Measurements from ENCODE around the gene MYO1F. TPM values are rescaled to one million over a fixed set of nuclear protein-coding genes. Genes with fewer than 3 reads are reported as not detected.

The MYO1F gene
- total and polyA plus RNA-seq, 10 of the 15 experiments (the other 5 are each of a cell fraction or from before 2014, with no cell fraction given): 3.5 to 49.4 (median 31.3) TPM

GRCh38 chr19:8608941-8609278 is 31.7 kb upstream of the MYO1F start:
- Histone ChIP-seq H3K27ac (ENCODE audit: control insufficient read depth, insufficient read depth) (no peak overlapping the region), H2AFZ (ENCODE audit: control insufficient read depth, low read depth, low read length) (no peak overlapping the region), H3K9me3 (replicated peaks; ENCODE audit: control insufficient read depth, insufficient read depth, low read length) (no peaks in the 10 kb centered on the region; the same call in 2 of the 3 replicates), H3K4me3 (no peak overlapping the region), H3K79me2 (ENCODE audit: control insufficient read depth, insufficient read depth, low read length) (no peaks in the 10 kb centered on the region), H3K27me3 (replicated peaks in 1 of 2; ENCODE audit: control insufficient read depth in 2 of 2, insufficient read depth in 2 of 2, low read length in 1 of 2) (no peaks in the 10 kb centered on the region; a peak in 2 of 4 replicates), H3K36me3 (ENCODE audit: control insufficient read depth in 2 of 2, insufficient read depth in 2 of 2, low read length in 1 of 2) (no peaks in the 10 kb centered on the region), H3K4me1 (ENCODE audit: control insufficient read depth, insufficient read depth, low read length) (no peaks in the 10 kb centered on the region), H4K20me1 (ENCODE audit: control insufficient read depth, insufficient read depth) (no peaks in the 10 kb centered on the region), H3K4me2 (ENCODE audit: control insufficient read depth, insufficient read depth) (no peak overlapping the region), H3K9ac (ENCODE audit: control insufficient read depth, insufficient read depth, low read length) (no peak overlapping the region)
- CTCF ChIA-PET: no interaction called here
- SMC1A ChIA-PET (ENCODE audit: uncharacterized antibody, unreplicated experiment): no interaction called here
- FAIRE-seq: no peak
- in situ Hi-C loops (cut with MboI): no loop called here
- ATAC-seq: peak; percentile 40
- BruUV-seq (replicated peaks): no TSS peak
- TF ChIP-seq HDGF (IDR thresholded peaks at IDR 0.05) (0 out of 2 replicates have a peak, but pooled peaks have one; percentile 25), PRDM15 (CRISPR knock-in tag; IDR thresholded peaks at IDR 0.05) (no peak)
- 34% methylated on average over 4 of the region's 5 CpGs for WGBS (ENCODE audit: insufficient coverage, insufficient replicate concordance, low lambda C conversion rate, missing lambda C conversion rate)
- RAD21 ChIA-PET (ENCODE audit: unreplicated experiment): no interaction called here
- POLR2A ChIA-PET: no interaction called here
- intact Hi-C loops (cut with micrococcal nuclease; ENCODE audit: unreplicated experiment): no loop called here
- DNase-seq (ENCODE audit: low read depth, low spot score): no peak

GRCh38 chr19:8607386-8607785 is 30.1 kb upstream of the MYO1F start:
- Histone ChIP-seq H3K4me3 (no peak overlapping the region), H3K36me3 (ENCODE audit: control insufficient read depth in 2 of 2, insufficient read depth in 2 of 2, low read length in 1 of 2) (no peaks in the 10 kb centered on the region), H3K27me3 (replicated peaks in 1 of 2; ENCODE audit: control insufficient read depth in 2 of 2, insufficient read depth in 2 of 2, low read length in 1 of 2) (no peaks in the 10 kb centered on the region; a peak in 2 of 4 replicates), H2AFZ (ENCODE audit: control insufficient read depth, low read depth, low read length) (no peak overlapping the region), H4K20me1 (ENCODE audit: control insufficient read depth, insufficient read depth) (no peaks in the 10 kb centered on the region), H3K9me3 (replicated peaks; ENCODE audit: control insufficient read depth, insufficient read depth, low read length) (no peaks in the 10 kb centered on the region; the same call in 2 of the 3 replicates), H3K27ac (ENCODE audit: control insufficient read depth, insufficient read depth) (no peak overlapping the region), H3K79me2 (ENCODE audit: control insufficient read depth, insufficient read depth, low read length) (no peaks in the 10 kb centered on the region), H3K9ac (ENCODE audit: control insufficient read depth, insufficient read depth, low read length) (no peak overlapping the region), H3K4me1 (ENCODE audit: control insufficient read depth, insufficient read depth, low read length) (no peaks in the 10 kb centered on the region), H3K4me2 (ENCODE audit: control insufficient read depth, insufficient read depth) (no peak overlapping the region)
- WGBS (ENCODE audit: insufficient coverage, insufficient replicate concordance, low lambda C conversion rate, missing lambda C conversion rate): 60% methylated on average over 4 of the region's 4 CpGs
- CTCF ChIA-PET: no interaction called here
- BruUV-seq (replicated peaks): no TSS peak
- intact Hi-C loops (cut with micrococcal nuclease; ENCODE audit: unreplicated experiment) (no loop called here), in situ Hi-C loops (cut with MboI) (no loop called here)
- RAD21 ChIA-PET (ENCODE audit: unreplicated experiment): no interaction called here
- DNase-seq (ENCODE audit: low read depth, low spot score) (no peak), FAIRE-seq (no peak), ATAC-seq (no peak)
- SMC1A ChIA-PET (ENCODE audit: uncharacterized antibody, unreplicated experiment): no interaction called here
- POLR2A ChIA-PET: no interaction called here
- TF ChIP-seq SMC3 (IDR thresholded peaks at IDR 0.05; ENCODE audit: borderline replicate concordance, low read length) (no peak), SREBF1 (IDR thresholded peaks at IDR 0.05; ENCODE audit: low read length) (no peak), PKNOX1 (IDR thresholded peaks at IDR 0.05) (no peak), POLR2AphosphoS5 (IDR thresholded peaks at IDR 0.05; ENCODE audit: low read length) (no peak), RELA (IDR thresholded peaks at IDR 0.05; ENCODE audit: borderline replicate concordance, partially characterized antibody) (no peak), BACH1 (IDR thresholded peaks at IDR 0.05; ENCODE audit: borderline replicate concordance) (no peak), MEF2B (IDR thresholded peaks at IDR 0.05; ENCODE audit: partially characterized antibody, poor library complexity, severe bottlenecking) (no peak), ZNF207 (IDR thresholded peaks at IDR 0.05; ENCODE audit: borderline replicate concordance) (no peak), NKRF (conservative IDR thresholded peaks at IDR 0.05) (no peak)
